Right ventricle myocardium superior (tissue), 1 donor: Measurements from ENCODE around the gene NEO1. TPM values are rescaled to one million over a fixed set of nuclear protein-coding genes. Genes with fewer than 3 reads are reported as not detected.

ENCODE experiments used
- ATAC-seq: fragments of 200-7000 bp; cut with Tn5 transposase; one replicate; pipeline ENCODE4 v1.9.1; 2020; ENCODE audit warnings: mild to moderate bottlenecking; ENCODE audit not compliant: poor library complexity
- DNase-seq: peaks from one replicate; pipeline ENCODE4 v3.0.0-alpha.2; 2020
- intact Hi-C: fragments of 100-400 bp; cut with DNase I; formaldehyde crosslinking; loops from one replicate; pipeline ENCODE4 v1.11.2; 2022
- total RNA-seq: library from RNA; stranded (reverse); fragmentation: NEBNext Ultra II Directional; extraction: Animal tissue kit (Norgen Biotek cat#: 25700); gene quantifications from one replicate; pipeline ENCODE4 v1.2.1, GENCODE V29; 2021
- donor health status: DM: no; HTN: yes; CAD: no; lungs with severe emphysema.

NEO1 gene
- total RNA-seq, 1 donor from 2014 or later, result 11.1 TPM

DNA sequence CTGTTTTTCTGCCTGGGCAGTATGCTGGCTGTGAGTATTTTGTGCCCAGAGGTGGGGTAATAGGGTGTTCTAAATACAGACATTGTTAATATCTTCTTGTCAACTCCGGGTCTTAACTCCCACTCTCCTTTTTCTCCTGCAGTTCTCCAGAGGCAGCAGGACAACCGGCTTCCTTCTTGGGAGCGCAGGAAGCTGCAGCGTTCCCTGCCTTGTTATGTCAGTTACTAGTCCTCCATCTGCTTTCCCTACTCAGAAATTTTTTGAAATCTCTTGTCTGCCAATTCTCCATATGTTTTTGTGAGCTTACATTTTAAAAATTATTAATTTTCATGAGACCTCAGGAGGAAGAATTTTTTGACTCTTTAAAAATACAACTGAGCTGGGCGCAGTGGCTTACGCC, 67.2 kb downstream of the NEO1 start:
- no peak for ATAC-seq
- intact Hi-C loops, result no loop called here
- no peak for DNase-seq

DNA sequence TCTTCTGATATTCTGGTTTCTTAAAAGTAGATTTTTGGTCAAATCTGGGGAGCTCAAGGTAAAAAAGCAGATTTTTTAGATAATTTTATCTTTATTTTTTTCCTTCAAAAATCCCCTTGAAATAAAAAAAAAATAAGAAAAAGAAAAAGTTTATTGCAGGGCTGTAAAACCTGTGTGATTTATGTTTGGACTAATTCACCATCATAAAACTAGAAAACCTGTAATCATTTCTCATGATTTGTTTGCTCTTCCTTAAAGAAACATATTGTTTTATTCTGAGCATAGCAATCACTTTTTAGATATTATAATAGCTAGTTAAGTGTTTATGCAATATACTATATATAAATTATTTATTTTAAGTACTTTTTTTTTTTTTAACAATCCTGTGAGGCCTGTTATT, 68.0 kb downstream of the NEO1 start:
- no peak for ATAC-seq
- DNase-seq, result no peak
- intact Hi-C loops, result no loop called here

DNA sequence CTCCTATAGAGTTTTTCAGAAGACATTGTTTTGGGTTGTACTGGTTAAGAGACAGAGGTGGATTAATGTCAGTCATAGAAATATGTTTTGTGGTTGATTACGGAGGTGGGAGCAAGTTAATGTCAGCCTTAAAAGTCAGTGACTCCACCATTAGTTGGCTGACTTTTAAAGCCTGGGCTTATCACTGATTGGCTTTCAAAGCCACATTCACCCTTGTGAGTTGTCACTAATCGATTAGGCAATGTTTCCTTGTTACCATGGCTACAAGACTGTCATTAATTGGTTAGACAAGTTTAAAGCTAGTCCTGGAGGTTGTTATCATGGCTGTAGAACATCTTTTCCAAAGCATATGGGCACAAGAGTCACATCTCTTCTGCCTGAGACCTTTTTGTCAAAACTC, 73.0 kb downstream of the NEO1 start:
- ATAC-seq (no peak), DNase-seq (no peak)
- intact Hi-C loops, result no loop called here

DNA sequence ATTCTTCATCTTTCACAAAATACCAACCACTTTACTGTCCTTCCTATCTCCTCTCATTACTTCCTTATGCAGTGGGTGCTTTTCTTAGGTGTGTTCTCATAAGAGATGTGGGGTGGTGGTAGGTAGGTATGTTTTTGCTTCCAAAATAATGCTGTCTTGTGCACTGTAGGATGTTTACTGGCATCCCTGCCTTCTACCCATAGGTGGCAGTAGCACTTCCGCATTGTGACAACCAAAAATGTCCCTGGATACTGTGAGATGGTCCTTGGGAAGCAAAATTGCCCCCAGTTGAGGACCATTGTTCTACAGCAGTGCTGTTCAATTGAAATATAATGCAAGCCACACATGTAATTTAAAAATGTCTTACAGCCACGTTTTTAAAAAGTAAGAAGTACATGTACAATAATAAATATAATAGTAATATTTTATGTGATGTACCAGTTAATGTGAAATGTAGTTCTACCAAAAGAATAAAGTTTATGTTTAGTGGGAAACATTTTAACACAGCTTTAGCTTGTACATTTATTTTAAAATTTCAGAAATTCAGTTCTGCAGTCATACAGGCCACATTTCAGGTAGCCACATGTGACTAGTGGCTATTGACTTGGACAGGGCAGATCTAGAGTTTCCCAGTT, 75.2 kb downstream of the NEO1 start:
- intact Hi-C loops, result no loop called here
- DNase-seq, result no peak
- no peak for ATAC-seq

DNA sequence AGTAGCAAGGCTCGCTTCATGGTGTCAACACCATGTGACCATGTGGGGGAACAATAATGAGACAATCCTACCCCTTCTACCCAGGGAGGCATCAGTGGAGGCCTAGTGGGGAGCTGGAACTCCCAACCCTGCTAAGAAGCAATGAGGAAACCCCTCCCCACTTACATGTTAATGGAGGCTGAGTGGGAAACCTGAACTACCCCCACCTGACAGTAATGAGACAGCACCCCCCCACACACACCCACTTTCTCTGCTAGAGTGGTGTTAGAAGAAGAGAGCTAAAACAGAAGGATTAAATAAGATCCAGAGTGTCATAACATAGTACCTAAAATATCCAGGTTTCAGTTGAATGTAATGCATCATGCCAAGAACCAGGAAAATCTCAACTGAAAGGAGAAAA, 78.6 kb downstream of the NEO1 start:
- intact Hi-C loops, result no loop called here

DNA sequence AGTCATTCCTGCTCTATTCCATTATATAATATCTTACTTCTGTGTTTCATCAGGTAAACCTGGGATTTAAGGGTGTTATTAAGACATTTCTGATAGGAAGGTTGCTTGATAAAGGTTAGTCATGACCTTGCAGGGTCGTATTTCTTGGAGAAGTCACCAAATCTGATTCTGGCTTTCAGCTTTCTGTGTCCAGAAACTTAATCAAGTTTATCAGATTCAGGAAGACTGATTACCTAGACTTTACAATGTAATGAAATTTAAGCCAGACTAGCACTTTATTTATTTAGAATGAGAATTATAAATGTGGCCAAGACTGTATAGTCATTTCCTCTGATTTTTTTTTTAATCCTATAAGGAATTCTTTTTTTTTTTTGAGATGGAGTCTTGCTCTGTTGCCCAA, 81.9 kb downstream of the NEO1 start:
- intact Hi-C loops, result no loop called here
- DNase-seq (no peak), ATAC-seq (no peak)

More for the DNA sequence above, 78.6 kb downstream of the NEO1 start:
- no peak for ATAC-seq
- DNase-seq, result no peak

DNA sequence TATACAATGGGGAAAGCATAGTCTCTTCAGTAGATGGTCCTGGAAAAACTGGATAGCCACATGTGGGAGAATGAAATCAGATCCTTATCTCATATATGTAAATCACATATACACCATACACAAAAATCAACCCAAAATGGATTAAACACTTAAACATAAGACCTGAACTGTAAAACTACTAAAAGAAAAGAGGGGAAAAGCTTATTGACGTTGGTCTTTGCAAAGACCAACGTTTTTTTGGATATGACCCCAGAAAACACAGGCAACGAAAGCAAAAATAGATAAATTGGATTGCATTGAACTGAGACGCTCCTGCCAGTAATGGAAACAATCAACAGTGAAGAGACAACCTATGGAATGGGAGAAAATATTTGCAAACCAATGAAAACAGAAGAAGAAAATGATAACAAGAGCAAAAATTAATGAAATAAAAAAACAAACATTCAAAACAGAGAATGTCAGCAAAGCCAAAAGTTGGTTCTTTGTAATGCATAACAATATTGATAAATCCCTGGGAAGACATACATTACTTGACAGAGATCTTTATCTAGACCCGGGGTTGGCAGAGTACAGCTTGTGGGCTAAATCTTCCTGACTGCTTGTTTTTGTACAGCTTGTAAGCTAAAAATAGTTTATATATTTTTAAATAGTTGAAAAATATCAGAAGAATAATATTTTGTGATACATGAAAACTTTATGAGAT, 86.9 kb downstream of the NEO1 start:
- intact Hi-C loops, result no loop called here
- ATAC-seq (no peak), DNase-seq (no peak)

DNA sequence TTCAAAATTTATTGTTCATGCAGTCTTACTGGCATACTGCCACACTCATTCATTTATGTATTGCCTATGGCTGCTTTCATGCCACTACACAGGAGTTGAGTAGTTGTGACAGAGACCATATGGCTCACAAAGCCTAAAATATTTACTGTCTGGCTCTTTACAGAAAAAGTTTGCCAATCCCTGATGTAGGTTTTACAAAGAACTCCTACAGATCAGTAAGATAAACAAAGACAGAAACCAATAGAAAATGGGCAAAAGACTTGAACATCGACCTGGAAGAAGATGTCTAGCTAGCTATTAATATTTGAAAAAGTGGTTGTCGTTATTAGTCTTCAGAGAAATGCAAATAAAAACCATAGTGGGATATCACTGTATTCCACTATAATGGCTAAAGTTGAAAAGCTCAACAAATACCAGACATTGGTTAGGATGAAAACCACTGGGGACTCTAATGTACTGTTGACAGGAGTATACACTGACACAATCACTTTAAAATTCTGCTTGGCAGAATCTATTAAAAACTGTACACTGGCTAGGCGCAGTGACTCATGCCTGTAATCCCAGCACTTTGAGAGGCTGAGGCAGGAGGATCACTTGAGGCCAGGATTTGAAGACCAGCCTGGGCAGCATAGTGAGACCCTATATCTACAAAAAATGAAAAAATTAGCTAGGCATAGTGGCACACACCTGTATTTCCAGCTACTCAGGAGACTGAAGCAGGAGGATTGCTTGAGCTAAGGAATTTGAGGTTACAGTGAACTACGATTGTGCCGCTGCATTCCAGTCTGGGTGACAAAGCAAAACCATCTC, 87.7 kb downstream of the NEO1 start:
- intact Hi-C loops, result no loop called here
- no peak for ATAC-seq
- no peak for DNase-seq

DNA sequence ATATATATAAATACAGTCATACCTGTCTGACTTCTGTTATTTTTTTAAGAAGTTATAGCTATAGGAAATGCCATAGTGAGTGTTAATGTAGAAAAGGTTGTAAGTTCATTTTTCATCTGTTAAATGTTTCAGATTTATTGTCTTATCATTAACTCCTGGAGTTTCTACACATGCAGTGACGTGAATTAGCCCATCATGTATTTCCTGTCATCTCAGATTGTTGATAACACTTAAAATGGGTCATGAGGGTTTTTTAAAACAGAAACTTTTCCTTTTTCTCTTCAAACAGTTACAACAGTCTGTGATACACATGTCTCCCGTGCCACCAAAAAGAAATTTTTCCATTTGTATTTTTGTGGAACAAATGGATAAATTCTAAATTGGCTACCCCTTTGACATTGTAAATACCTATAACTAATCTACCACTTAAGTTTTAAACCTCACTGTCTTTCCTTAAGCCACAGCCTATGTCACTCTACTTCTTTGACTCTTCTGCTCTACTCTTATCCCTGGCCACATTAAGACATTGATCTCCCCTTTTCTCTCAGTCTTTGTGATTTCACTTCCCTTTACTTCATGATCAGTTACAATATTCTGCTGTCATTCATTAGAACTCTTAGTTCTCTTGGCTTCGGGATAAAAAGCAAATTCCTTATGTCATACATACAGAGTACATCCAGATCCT, 89.1 kb downstream of the NEO1 start:
- DNase-seq (no peak), ATAC-seq (no peak)
- intact Hi-C loops, result no loop called here

DNA sequence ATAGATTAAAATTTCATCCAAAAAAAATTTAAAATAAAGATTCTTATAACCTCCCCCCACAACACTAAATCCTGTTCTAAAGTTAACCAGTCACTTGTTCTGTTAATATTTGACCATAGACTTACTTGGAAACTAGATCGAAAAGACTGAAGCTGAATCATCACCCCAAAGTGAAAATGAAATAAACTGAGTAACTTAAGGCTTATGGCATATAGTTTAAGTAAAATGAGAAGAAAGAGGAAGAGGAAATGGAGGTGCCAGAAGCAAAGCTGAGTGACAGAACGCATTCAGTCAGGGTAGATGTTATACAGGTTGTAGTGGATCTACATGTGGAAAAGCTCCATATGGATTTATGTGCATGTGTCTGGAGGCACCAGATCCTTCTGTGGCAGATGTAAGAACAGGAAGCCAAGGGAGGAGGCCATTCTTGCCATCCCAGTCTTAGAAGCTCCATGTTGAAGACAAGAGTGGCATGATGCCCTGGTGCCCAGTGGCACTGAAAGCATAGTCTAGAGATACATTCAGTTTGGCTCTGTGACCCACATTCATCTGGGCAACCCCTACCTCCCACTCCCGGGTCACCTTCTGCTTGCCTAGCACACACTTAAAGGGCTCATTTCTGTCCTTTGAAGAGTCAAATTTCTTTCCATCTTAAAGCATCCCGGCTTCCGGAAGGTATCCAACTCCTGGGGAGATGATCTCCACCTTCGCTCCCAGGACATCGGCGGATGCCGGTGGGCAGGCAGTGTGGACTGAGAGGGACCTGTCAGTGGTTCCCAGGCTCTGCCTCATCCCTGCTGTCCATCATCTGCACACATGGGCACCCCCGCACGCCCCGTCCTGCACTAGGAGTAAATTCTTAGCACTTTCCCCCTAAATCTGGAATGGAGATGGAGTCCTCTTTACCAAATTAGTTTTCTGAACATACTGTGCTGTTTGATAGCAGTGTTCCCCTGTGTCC, 90.8 kb downstream of the NEO1 start:
- no peak for ATAC-seq
- intact Hi-C loops, result no loop called here
- DNase-seq, result no peak

DNA sequence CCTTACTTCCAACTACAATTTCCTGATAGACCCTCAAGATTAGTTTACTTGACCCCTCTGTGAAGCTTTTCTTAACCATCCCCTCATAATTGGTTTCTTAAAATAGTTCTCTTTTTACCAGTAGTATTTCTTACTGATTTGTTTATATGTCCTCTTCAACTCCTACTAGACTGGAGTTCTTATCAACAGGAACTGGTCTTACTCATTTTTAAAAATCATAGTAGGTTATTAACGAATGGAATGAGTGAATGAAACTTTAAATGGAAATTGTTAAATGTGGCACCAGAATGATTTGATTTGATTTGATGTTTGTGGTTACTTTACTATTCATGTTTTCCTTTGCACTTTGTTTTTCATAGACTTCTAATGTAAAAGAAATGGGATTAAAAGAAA, 91.5 kb downstream of the NEO1 start:
- DNase-seq (no peak), ATAC-seq (no peak)
- intact Hi-C loops, result no loop called here

DNA sequence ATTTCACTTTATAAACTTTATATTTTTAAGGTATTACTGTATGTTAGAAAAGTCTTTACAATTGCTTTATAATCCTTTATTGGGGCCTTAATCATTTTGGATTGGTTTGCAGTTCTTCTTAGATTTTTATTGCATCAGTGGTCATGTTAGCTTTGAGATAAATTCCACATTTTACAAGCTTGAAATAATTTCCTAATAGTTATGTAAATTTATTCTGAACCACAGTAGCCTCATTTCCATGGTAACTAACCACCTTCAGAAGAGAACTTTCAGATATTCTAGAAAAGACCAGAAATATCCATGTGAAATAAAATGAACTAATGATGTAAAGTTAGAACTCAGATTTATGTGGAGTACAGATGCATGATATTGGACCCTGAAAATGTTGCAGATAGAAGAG, 94.2 kb downstream of the NEO1 start:
- no peak for DNase-seq
- intact Hi-C loops, result no loop called here
- no peak for ATAC-seq

DNA sequence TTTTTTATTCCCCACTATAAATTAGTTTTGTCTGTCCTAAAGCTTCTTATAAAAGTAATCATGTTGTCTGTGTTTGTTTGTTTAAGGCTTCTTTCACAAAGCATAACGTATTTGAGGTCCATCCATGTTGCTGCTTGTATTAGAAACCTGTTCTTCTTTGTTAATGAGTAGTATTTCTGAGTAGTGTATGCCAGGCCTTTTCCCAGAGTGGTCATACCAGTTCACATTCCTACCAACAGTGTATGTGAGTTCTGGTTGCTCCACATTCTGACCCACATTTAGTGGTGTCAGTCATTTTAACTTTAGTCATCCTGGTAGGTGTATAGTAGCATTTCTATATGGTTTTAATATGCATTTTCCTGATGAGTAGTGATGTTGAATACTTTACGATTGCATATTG, 98.6 kb downstream of the NEO1 start:
- no peak for DNase-seq
- intact Hi-C loops, result no loop called here
- no peak for ATAC-seq

DNA sequence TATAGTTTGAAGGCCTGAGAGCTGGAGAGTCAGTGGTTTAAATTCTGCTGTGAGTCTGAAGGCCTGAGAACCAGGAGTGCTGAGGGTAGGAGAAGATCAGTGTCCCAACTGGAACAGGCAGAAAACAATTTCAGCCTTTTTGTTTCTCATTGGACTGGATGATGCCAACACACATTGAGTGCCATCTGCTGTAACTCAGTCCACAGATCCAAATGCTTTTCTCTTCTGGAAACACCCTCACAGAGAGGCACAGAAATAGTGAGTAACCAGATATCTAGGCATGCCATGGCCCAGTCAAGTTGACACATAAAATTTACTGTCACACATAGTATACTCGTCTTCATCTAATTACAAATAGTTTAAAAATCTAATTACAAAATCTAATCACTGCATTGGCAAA, 100.8 kb downstream of the NEO1 start:
- no peak for ATAC-seq
- intact Hi-C loops, result no loop called here
- DNase-seq, result no peak

DNA sequence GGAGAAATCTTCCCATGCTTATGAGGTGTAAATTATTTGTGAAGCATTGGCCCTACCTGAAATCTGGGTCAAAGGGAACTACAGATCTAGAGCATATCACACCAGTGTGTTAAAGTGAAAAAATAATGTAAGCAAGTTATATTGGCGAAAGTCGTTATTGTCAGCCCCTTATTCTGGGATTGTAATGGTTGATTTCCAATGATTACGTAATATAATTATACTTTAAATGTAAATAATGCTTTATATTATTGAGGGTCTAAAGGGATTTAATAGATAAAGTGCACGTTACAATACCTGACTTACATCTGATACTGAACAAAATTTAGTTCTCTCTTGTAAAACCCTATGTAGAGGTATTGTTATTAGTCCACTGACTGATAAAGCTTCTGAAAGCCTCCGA, 101.2 kb downstream of the NEO1 start:
- DNase-seq (no peak), ATAC-seq (no peak)
- intact Hi-C loops, result no loop called here

DNA sequence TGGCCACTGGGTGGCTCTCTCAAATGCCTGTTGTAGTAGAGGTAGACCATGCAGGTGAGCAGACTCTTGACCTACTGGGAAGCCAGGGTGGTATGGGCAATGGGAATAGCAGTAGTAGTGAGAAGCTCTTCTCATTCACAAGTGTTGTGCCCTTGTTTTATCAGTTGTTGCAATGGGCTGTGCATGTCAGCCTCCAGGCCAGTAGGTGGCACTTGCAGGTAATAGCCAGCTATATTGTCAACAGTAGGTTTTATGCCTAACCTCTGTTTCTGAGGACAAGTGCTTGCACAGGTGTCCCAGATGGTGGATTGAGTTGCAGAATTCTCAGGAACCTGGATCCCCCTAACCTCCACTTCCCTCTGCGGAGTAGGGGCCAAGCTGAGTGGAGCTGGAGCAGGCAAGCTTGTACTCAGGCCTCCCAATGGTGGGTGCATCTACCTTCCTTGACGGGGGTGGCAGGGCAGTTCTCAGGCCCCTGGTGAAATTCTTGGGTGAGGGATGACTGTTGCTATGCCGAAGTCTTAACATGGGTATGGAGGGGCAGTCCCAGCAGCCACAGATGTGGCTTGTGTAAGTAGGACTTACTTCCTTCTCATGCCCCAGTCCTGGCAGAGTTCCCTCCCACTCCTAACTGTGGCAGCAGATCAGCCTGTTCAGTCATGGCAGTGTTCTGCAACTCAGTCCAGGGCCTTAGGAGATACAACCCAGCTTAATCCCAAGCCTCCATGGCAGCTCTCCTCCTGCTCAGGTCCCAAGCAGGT, 104.3 kb downstream of the NEO1 start:
- intact Hi-C loops, result no loop called here
- ATAC-seq, result no peak
- no peak for DNase-seq

DNA sequence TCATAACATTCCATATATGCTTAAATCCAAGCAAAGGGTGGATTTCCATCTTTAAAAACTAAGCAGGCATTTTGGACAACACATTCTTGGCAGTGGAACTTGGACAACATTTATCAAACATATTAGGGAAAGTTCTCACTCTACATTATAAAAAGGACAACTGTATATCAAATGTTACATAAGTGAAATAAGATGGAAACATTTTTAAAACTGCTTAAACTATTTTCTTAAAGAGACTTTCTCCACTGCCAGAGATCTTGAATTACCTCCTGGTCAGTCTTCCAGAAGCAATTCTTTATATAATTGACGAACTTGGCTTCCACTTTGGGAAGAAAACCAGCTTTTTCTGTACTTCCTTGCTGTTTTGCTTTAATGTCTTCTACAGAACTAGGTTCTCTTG, 109.3 kb downstream of the NEO1 start:
- intact Hi-C loops, result no loop called here
- DNase-seq (no peak), ATAC-seq (no peak)

DNA sequence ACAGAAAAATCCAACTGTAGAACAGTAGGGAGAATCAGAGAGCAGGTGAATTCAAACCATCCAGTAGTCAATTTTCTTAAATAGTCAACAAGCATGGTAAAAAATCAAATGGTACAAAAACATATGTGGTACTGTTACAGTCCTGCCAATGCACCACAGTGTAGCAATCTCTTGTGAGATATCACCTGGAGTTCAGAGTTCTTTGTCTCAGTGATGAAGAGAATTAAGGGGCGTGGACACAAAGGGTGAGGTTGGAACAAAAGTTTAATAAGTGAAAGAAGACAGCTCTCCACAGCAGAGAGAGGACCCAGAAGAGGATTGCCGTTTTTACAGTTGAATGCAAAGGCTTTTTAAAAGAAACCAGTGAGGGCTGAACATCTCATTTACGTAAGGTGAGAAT, 113.2 kb downstream of the NEO1 start:
- ATAC-seq, result no peak
- DNase-seq, result no peak
- intact Hi-C loops, result no loop called here
